Activated naive CD4-positive, alpha-beta T cell treated with Interleukin-2 at 50 U/mL for 16 hours (primary cell): ENCODE measurements around the gene CRELD2.

ENCODE experiments used
- DNase-seq: peaks from one replicate; pipeline ENCODE4 v3.0.0-alpha.2; 2020

CRELD2 gene

DNA sequence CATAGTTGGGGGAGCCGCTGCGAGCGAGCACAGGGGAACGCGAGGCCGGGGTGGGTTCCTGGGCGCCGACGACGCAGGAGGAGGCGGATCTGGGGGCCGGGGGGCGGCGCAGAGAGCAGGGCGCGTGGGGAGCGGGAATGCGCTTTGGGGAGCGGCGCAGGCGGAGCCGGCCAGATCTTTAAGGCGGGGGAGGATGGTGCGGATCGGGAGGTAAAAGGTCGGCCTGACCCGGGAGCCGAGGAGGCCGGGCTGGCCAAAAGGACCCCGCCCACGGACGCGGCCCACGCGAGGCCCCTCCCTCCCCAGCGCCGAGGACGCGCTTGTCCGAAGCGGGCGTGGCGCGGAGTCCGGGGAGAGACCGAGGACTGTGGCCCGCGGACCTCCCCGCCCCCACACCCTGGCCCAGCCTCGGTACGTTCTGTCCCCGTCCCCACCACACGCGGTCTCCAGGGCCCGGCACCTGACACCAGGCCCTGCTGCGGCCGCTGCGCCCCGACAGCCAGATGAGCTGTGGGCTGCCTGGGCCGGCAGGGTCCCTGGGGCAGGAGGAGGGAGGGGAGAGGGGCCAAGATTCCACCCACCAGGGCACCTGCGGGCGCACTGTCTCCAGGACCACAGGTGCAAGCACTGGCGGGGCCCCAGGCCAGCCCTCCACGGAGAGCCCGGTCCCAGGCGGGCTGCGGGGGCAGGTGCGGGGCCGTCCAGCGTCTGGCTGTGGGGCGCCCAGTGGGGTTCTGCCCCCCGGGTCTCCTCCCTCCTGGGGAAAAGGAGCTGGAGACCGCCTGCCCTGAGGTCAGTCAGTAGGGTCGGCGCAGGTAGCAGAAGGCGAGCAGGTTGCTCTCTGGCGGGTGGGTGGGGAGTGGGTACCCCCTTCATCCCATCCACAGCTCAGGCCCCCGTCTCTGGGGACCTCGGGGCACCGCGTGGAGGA lies 53.1 kb downstream of the CRELD2 start:
- peak; percentile 79 for DNase-seq

DNA sequence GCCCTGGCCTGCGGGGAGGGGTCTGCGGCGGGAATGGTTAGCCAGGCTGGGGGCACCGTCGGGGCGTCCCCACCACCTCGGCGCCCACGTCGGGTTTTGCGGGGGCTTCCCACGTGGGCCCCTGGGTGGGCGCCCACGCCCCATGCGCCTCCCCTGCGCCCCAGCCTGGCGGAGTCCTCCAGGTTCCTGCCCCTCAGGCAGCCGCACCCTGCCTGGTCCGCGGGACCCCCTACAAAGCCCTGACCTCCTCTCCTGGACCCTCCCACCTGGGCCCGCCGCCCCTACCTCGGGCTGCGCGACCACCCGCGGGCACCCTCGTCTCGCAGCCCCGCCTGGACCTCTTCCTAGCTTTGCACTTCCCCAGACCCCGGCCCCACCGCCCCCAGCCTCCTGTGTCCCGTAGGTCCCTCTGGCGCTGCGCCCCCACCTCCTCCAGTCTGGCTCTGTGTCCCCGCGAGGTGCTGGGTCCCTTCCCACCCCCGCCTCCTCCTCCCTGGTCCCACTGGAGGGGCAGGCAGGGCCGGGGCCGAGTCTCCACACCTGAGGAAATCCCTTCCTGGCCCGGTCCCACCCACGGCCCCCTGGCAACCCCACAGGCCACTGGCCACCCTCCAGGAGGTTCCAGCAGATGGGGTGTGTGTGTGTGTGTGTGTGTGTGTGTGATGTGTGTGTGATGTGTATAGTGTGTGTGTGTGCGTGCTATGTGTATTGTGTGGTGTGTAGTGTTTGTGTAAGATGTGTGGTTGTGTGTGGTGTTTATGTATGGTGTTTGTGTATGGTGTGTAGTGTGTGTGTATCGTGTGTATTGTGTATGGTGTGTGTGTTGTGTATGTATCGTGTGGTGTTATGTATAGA lies 54.0 kb downstream of the CRELD2 start:
- no peak for DNase-seq

DNA sequence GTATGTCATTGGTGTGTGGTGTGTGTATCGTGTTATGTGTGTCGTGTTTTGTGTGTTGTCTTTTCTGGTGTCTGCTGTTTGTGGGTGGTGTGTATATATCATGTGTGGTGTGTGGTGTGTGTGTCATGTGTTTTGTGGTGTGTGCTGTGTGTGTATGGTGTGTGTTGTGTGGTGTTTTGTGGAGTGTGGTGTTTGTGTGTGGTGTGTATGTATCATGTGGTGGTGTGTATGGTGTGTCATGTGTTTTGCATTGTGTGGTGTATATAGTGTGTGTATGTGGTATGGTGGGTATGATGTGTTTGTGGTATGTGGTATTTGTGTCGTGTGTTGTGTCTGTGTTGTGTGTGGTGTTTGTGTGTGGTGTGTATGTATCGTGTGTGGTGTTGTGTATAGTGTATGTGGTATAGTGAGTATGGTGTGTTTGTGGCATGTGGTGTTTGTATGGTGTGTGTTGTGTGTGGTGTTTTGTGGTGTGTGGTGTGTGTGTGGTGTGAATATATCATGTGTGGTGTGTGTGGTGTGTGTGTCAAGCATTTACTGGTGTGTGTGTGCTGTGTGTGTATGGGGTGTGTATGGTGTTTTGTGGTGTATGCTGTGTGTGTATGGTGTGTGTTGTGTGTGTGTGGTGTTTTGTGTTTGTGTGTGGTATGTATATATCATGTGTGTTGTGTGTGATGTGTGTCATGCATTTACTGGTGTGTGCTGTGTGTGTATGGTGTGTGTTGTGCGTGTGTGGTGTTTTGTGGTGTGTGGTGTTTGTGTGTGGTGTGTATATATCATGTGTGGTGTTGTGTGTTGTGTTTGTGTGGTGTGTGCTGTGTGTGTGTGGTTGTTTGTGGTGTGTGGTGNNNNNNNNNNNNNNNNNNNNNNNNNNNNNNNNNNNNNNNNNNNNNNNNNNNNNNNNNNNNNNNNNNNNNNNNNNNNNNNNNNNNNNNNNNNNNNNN lies 54.9 kb downstream of the CRELD2 start:
- DNase-seq = no peak

DNA sequence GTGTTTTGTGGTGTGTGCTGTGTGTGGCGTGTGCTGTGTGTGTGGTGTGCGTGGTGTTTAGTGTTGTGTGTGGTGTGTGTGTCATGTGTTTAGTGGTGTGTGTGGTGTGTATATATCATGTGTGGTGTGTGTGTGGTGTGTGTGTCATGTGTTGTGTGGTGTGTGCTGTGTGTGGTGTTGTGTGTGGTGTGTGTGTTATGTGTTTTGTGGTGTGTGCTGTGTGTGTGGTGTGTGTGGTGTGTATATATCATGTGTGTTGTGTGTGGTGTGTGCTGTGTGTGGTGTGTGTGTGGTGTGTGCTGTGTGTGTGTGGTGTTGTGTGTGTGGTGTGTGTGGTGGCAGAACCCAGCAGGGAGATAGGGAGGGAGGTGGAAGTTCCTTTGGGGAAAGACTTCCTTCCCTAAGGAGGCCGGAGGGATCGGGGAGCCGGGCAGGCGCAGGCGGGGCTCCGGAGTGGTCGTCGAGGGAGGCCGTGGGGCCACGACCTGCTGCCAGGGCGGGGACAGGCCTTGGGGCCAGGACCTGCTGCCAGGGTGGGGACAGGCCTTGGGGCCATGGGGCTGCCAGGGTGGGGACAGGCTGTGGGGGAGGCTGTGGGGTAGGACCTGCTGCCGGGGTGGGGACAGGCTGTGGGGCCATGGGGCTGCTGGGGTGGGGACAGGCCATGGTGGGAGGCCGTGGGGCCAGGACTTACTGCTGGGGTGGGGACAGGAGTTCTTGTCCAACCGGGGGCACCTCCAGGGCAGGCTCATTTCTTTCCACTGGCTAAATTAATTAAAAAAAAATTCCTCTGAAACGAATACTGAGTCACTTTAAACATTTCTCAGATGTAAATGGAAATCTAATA lies 57.3 kb downstream of the CRELD2 start:
- DNase-seq = peak; percentile 67

DNA sequence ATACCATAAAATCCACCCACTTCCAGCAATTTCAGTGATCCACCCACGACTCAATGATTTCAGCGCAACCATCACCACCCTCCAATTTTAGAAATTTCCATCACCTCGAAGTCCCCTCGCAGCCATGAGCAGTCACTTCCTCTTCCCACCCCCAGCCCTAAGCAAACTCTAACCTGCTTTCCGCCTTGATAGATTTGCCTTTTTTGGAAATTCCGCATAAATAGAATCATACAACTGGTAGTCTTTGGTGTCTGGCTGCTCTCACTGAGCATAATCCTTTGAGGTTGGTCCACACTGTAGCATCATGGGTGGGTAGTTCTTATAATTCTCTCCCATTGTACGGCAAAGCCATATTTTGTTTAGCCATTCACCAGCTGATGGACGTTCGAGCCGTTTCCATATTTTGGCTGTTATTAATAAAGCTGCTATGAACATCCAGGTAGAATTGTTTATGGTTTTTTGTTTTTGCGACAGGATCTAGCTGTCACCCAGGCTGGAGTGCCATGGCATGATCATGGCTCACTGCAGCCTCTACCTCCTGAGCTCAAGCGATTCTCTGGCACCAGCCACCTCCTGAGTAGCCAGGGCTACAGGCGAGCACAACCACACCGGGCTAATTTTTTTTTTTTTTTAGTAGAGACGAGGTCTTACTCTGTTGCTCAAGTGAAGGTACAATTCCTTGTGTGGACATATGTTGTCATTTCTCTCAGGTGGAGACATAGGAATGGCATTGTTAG lies 58.2 kb downstream of the CRELD2 start:
- peak; percentile 68 for DNase-seq
